HG02870 (cell line): ENCODE results near the gene MMEL1.

ENCODE experiments used
- ATAC-seq: cut with Tn5 transposase; IDR thresholded peaks from one replicate; pipeline ENCODE4 v1.9.1; 2021; ENCODE audit warnings: mild to moderate bottlenecking, moderate library complexity; ENCODE audit not compliant: unreplicated experiment

The MMEL1 gene

DNA sequence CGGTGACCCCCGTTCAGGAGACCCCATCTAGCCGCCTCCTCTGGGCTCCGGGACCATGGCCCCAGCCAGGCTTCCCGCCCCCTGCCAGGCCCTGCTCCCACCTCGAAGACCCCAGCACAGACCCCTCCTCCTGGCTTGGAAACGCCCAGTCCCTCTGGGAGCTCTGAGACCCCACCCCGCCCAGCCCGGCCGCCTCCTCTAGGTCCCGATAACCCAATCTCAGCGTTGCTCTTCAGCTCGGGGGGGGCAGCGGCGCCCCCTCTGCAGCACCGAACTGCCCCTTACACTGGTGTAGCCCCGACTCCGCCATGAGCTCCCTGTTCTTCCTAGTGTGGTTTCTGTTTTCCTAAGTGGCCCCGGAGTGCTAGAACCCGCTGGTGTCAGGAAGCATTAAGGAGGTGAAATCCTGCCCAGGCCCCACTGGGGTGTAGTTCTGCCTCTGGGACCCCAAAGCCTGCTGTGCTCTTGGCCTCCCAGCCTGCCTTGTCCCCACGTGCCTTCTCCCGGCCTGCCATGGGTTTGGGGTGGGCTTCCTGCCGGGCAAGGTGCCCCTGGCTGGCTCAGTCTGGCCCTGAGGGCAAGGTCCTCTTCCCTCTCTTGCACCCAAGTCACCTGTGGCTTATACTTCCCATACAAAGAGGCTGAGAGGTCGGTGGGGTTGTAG, 10.7 kb upstream of the MMEL1 start:
- no peak for ATAC-seq

GRCh38 chr1:2642560-2643413, 10.0 kb upstream of the MMEL1 start:
- ATAC-seq = peak; percentile 80

GRCh38 chr1:2642131-2642559, 9.3 kb upstream of the MMEL1 start:
- ATAC-seq = no peak

- ATAC-seq = no peak
Observed at GRCh38 chr1:2641381-2642130, 8.7 kb upstream of the MMEL1 start.

DNA sequence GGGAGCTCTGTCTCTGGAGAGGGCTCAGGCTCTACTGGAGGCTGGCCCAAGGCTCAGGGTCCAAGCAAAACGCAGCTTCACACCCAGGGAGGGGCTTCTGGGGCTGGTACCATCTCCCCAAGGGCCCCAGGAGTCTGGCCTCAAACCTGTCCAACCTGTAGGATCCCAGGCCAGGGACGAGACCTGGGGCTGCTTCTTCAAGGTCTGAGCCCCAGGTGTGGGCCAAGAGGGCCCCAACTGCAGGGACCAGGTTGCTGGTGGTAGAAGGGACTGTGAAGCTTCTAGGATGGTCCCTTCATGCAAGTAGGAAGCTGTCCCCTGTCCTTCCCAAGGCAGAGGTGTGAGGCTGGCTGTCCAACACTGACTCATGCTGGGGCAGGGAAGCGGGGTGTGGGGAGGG, 7.8 kb upstream of the MMEL1 start:
- no peak for ATAC-seq

DNA sequence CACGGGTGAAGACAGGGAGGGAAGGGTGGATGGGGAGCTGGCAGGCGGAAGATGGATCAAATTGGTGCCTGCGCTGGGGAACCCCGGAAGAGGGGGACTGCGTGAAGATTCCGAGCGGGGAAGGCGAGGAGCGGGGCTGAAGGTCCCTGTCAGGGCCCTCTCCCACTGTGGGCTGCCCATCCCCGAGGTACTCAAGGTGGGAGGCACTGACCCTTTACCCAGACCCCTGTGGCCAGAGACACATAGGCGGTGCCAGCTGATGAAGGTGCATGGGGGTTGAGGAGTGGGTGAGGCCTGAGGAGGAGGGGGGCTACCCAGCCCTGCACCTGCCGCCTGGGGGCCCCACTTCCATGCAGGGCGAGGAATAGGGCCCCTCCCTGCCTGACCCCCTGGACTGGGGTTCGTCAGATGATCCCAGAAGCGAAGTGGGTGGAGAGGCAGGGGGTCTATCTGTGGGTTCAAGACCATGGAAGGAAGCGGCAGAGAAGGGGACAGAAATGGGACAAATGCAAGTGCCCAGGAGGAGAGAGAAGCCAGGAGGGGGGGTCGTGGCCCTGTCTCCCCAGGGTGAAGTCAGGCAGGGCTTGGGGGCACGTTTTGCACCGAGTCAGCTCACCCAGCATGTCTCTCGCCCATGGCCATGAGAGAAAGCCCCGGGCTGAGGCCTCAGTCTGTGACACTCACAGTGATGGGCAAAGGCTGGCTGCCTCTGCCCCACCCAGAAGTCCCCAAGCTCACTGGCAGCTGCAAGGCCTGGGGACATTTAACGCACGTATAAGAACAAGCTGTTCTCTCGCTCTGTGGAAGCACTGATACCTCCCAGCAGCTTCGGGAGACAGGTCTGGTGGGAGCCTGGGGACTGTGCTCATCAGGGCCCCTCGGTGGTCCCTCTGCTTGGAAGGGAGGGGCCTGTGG, 7.0 kb upstream of the MMEL1 start:
- no peak for ATAC-seq

DNA sequence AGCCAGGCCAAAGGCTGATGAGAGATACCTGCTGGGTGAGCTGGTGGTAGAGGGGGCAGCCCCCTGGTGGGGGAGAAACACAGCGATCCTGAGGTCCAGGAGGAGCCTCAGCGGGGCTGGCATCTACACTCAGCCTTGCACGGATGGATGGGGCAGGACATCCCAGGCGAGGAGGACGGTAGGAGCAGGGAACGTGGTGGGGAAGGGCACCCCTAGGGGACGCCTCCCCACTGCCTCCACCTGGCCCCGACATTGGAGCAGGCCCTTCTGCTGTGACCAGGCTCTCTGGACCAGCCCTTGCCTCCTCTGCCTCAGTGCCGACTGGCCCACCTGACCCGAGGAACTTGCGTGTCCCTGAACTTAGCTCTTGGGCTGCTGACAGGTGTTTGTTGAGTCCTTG, 6.4 kb upstream of the MMEL1 start:
- ATAC-seq = no peak

DNA sequence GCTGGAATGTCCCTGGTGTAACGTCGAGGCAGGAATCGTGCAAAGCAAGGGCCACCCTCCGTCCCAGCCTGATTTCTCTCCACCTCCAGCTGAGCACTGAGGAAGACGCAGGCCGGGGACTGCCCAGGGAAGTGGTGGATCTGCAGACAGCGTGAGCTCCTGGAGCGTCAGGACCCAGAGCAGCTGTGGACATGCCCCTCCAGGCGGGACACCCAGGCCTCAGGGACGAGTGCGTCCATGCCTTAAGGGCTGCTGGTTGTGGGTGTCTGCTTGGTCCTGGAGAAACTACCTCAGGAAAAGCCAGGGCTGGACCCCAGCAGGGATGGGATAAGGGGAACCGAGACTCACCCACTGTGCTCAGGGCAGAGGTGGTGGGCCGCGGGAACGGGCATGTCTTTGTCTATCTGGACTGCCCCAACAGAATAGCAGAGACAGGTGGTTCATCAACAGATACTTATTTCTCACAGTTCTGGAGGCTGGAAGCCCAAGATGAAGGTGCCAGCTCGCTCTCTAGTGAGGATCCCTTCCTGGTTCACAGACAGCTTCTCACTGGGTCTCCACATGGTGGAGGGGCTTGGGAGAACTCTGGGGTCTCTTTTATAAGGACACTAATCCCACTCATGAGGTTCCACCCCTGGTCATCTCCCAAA, 5.8 kb upstream of the MMEL1 start:
- no peak for ATAC-seq

DNA sequence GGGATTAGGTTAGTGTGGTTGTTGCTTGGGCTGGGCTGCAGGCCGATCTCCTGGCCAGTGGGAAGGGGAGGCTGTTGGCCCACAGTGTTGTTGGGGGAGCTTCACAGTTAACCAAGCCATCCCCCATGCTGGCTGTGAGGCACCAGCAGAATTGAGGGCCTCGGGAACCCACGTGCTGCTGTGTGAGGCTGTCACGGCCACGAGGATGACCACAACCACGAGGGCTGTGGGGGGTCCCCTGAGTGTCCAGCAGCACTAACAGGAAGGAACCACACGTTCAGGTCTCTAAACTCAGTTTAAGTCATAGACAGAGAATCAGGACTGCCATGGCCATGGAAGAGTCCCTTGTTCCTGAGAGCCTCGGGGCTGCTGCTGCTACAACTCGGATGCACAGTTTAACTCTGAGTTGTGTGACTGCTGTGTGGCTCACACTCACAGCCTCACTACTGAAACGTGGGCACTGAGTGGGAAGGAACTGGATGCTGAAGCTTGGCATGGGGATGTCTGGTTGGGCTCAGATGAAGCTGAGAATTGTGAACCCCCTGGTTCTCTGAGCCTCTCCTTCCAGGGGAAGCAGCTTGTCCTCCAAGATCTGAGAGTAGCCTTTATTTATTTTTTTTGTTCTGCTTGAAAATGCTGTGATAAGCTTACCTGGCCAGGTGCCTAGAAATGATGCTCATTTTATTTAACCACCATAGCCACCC, 4.8 kb upstream of the MMEL1 start:
- ATAC-seq = no peak

GRCh38 chr1:2636733-2637132, 3.9 kb upstream of the MMEL1 start:
- ATAC-seq = no peak

- ATAC-seq = no peak
Observed at GRCh38 chr1:2635361-2636010, 2.7 kb upstream of the MMEL1 start.

GRCh38 chr1:2633936-2634491, 1.2 kb upstream of the MMEL1 start:
- ATAC-seq = no peak

GRCh38 chr1:2633366-2633935, 635 bp upstream of the MMEL1 start:
- no peak for ATAC-seq

DNA sequence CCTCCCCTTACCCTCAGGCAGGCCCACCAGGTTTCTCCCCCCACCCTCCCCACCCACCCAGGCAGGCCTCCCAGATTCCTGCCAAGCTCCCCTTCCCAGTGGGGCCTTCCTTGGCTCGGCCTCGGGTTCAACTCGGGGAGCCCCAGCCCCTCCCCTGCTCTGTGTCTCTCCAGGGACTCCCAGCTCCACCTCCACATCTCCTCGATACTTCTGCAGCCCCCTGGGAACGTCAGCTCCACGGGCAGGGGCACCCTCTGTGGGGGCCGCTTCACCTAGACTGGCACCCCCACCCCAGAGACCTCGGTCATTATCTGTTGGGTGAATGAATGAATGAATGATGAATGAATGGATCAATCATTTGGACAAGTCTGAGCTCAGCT, 775 bp downstream of the MMEL1 start:
- no peak for ATAC-seq

DNA sequence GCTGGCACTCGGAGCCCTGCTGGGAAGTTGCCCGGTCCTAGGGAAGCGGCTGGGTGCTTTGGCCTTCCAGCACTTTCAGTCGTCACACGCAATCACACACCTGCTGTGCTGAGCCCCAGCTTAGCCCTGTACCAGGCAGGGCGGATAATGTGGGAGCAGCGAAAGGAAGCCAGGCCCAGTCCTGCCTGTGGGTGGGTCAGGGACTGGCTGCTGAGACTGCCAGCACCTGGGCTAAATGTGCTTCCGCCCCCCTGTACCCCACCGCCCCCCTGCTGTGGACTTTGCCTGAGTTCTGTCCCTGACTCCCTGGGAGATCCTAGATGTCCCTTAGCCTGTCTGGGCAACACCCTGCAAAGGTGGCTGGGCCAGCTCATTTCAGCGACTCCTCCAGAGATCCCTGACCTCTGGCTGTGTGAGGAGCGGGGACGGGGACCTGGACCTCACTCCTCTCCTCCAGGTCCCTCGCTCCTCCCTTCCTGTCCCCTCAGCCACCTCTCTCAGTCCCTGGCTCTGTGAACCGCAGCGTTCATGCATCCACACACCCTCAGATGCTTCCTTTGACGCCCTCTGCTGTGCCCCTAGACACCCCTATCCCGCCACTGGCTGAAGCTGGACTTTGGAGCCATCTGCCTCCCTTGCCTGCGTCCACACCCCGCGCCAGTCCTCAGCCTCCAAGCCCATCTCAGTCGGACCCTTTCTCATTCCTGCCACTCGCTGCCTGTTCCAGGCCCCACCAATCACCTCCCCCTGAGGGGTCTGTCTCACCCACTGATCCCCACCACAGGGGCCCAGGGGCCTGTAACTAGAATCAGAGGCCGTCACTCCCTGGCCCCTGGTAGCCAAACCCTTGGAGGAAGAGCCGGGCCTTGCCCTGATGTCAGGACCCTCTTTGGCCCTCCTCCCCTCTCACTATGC, 1.4 kb downstream of the MMEL1 start:
- ATAC-seq = no peak

DNA sequence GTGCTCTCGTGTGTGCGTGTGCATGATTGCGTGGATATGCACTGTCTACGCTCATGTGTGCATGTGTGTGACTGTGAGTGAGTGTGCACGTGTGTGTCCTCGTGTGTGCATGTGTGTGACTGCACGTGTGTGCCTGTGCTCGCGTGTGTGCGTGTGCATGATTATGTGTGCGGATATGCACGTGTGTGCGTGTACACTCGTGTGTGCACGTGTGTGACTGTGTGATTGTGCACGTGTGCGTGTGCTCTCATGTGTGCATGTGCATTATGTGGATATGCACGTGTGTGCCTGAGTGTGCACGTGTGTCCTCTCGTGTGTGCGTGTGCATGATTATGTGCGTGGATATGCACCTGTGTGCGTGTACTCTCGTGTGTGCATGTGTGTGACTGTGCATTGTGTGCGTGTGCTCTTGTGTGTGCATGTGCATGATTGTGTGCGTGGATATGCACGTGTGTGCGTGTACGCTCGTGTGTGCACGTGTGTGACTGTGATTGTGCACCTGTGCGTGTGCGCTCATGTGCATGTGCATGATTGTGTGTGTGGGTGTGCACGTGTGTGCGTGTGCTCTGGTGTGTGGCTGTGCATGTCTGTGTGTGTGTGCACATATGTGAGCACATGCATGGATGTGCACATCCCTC, 2.2 kb downstream of the MMEL1 start:
- ATAC-seq = no peak
